Activated CD8-positive, alpha-beta memory T cell treated with anti-CD3 and anti-CD28 coated beads, Interleukin-2, amount 50 U/mL, for 48 hours (primary cell): ENCODE results near the gene CHD2.
"Not testable (repeated sequence)": the region's sequence is repeated elsewhere in the genome, so short reads cannot be mapped to it uniquely, and the experiment has no call there.

ENCODE experiments used
- DNase-seq: peaks from one replicate; pipeline ENCODE4 v3.0.0-alpha.2; 2020

The CHD2 gene

GRCh38 chr15:93024293-93024692 is 124.2 kb downstream of the CHD2 start:
- DNase-seq: no peak

DNA sequence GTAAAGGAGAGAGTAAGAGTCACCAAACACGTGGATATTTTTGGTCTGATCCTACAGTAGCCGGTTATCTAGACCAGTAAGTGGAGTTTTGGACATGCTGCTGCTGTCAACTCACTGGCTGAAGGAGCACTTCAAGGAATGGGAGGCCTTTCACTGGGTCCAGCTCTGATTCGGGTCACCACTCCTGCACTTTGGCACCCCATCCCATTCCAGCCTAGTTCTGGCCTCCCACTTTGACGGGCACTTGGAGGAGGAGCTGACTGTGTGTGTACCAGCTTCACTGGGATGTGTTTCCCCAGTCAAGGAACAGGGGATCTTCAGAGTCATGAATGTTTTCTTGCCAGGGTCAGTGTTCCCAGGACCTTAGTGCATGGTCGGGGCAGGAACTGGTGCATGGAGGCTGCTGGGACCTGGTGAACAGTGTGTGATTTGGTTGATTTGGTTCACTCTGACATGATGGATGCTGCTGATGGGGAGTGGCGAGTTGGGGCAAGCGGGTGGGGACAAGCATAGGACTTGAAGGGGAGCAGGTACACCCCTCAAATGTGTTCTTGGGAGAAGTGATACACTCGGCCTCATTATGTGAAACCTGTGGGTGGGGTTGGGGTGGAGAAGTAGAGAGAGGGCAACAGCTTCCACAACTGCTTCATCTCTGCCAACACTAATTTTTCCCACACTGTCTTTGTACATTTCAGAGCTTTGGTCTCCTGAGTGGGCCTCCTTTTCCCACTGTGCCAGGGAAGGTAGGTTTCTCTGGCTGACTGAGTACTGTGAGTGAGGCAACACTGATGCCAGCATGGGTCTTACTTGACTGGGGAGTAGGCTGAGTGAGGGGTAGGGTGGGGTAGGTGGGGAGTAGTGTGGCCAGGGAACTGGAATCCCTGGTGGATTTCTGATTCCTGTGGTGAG is 124.8 kb downstream of the CHD2 start:
- DNase-seq: peak; percentile 51

- no peak for DNase-seq
Measured at GRCh38 chr15:93025625-93025982, 125.5 kb downstream of the CHD2 start.

DNA sequence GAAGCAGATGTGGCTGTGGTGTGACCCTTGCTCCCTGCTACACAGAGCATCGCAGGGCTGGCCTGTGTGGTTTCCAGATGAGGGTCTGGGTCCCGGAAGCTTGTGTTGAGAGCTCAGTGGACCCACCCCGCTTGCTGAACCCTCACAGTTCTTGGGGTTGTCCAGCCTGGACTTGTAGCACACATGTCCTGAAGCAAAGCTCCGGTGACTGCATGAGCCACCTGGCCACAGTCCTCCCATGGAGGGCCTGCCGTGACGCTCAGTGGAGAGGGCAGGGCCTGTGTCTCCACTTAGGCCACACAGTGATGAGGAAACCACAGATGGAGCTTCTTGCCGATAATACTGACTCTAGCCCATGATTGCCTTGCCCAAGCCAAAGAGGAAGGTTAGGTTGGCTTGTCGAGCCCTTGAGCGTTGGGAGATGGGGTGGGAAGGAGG is 126.3 kb downstream of the CHD2 start:
- peak; percentile 44 for DNase-seq

- DNase-seq: peak; percentile 43
Measured at GRCh38 chr15:93027413-93027812, 127.3 kb downstream of the CHD2 start.

DNA sequence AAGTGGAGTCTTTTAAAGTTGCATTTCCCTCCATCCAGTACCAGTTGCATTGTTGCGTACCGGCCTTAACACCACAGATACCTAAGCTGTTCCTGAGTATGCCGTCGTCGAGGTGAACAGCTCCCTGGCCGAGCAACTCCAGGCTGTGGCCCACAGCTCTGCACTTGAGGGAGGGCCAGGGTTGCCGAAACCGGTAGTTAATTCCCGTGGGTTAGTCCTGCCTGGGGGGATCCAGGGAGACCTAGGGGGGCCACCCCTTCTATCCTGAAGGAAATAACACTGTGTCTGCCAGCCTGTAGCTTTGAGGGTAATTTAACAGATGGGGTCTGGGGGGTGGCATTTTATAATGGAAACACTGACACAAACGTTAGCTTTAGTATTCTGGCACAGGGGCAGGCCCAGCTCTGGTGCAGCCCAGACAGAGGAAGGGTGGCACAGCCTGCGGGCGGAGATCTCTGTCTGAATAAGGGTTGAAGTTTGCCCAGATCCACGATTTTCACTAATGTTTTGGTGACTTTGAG is 128.0 kb downstream of the CHD2 start:
- peak; percentile 49 for DNase-seq

GRCh38 chr15:93028632-93029213 is 128.6 kb downstream of the CHD2 start:
- peak; percentile 60 for DNase-seq

- DNase-seq: peak; percentile 52
Measured at GRCh38 chr15:93029214-93029835, 129.2 kb downstream of the CHD2 start.

DNA sequence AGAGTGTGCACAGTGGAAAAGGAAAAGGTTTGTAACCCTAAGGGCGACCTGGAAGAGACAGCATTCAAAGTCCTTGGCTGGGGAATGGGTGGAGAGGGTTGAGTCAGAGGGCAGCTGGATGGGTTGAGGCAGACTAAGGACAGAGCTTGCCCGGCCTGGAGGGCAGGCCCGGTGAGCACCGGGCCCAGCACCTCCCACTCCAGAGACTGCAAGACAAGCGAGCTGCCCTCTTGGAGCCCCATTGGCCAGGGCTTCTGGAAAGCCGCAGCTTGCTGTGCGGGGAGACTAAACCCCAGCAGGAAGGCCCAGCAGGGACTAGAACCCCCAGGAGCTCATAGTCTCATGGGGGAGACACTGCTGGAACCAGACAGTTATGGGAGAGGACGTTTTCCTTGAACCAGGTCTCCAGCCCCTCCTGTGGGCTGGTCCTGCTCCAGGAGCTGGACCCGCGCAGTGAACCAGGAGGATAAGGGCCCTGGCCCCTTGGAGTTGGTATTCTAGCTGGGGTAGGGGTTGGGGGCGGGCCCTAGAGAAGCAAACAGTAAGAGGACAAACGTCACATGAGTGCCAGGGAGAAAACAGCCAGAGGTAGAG is 129.8 kb downstream of the CHD2 start:
- peak; percentile 56 for DNase-seq

GRCh38 chr15:93030430-93031102 is 130.4 kb downstream of the CHD2 start:
- DNase-seq: peak; percentile 80

GRCh38 chr15:93031103-93031464 is 131.0 kb downstream of the CHD2 start:
- no peak for DNase-seq

GRCh38 chr15:93031557-93032384 is 131.6 kb downstream of the CHD2 start:
- peak; percentile 44 for DNase-seq

- not testable (repeated sequence) for DNase-seq
Measured at GRCh38 chr15:93032515-93033206, 132.5 kb downstream of the CHD2 start.

DNA sequence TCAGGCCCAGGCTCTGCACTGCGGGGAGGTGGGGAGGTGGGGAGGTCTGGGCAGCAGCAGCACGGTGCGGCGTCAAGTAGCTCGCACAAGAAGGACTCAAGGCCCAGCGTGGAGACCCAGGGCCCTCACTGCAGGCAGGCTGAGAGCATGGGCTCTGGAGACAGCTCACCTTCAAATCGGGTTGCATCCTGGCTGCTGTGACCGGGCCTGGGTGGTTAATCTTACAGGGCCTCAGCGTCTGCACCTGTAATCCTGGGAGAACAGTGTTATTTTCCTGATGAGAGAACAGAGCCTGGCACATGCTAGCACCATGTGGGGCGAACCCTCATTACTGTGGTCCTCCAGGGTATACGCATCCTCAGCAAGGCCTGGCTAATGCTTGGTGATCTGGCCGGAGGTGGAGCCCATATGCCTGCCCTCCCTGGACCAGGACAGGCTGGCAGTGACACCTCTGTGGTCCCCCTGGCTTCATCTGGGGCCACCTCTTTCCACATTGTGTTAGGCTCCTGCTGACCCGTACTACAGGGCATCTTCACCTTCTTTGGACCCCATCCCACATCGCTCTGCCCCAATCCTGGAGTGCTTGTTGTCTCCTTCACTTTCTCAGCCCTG is 133.4 kb downstream of the CHD2 start:
- DNase-seq: no peak

- no peak for DNase-seq
Measured at GRCh38 chr15:93034512-93034911, 134.4 kb downstream of the CHD2 start.

GRCh38 chr15:93035092-93035915 is 135.2 kb downstream of the CHD2 start:
- no peak for DNase-seq

DNA sequence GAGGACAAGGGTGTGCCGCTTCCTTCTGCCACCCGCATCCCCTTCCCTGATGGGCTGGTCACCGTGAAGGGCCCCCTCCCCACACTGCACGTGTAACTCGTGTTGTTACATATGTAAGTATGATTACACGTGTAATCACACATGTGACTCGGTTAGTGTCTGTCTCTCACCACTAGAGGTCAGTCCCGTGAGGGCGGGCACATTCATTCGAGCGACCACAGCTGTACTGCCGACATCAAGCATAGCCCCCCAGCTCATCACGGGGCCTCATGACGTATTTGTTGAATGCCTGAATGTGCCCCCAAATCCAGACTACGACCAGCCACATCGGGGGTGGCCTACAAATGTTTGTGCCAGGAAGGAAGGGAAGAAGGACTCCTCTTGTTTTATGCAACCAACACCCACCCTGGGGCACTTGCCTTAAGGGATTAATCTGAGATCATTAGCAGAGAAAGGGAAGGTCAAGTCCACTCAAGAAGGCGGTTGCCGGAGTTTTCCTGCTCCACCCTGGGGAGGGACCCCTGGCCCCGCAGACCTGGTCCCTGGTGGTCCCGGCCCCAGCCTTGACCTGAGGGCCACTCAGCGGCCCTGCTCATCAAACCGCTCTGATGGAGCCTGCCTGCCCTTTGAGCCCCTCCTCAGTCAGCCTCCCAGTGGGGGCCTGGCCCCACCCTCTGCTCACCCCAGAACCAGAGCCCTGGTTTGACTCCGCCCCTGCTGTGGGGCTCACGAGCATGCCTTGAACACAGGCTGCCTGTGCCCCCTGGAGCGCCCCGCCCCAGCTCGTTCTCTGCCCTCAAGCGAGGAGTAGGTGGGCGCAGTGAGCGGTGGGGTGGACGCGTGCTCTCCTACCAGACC is 136.1 kb downstream of the CHD2 start:
- DNase-seq: peak; percentile 76

- no peak for DNase-seq
Measured at GRCh38 chr15:93036951-93037819, 137.1 kb downstream of the CHD2 start.
